ENCODE data around the gene CSTPP1.
"Not testable (repeated sequence)": the region's sequence is repeated elsewhere in the genome, so short reads cannot be mapped to it uniquely, and the experiment has no call there.

CSTPP1 gene

DNA sequence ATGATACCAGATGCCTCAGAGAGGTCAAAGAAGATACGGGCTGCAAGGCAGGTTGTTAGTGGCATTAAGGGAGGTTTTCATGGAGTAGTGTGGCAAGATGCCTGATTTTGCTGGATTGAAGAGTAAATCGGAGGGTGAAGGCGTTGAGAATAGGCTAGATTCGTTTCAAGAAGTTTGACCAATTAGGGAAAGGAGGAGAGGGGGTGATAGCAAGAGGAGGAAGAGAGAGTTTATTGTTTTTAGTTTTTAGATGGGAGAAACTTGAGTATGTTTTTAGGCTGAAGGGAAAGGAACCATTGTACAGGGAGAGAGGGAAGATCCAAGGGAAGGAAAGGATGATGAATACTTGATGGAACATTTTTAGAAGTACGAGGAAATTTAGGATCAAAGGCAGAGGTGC is 16.5 kb downstream of the CSTPP1 start:
- no peak for DNase-seq (ENCODE audit: low read depth)

DNA sequence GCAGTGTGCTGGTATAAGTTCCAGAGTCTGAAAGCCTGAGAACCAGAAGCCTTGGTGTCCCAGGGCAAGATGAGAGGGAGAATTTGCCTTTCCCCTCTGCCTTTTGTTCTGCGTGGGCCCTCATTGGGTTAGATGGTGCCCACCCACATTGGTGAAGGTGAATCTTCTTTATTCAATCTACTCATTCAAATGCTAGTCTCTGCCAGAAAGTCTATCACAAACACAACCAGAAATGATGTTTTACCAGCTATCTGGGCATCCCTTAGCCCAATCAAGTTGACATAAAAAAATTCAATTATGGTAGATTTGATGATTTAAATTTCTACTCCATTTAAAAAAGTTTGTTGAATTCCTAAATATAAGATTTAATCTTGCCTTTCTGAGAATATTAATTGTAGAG is 22.2 kb downstream of the CSTPP1 start:
- DNase-seq (ENCODE audit: low read depth): no peak

DNA sequence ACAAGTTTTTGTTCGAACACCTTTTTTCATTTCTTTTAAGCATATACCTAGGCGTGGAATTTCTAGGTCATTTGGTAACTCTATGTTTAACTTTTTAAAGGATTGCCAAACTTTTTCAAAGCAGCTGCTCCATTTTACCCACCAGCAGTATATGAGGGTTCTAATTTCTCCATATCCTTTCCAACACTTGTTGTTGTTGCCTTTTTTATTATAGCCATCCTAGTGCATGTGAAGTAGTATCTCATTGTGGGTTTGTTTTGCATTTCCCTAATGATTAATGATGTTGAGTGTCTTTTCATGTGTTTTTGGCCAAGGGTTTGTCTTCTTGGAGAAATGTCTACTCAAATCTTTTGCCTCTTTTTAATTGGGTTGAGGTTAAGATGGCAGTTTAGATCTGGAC is 24.5 kb downstream of the CSTPP1 start:
- DNase-seq (ENCODE audit: low read depth): no peak

DNA sequence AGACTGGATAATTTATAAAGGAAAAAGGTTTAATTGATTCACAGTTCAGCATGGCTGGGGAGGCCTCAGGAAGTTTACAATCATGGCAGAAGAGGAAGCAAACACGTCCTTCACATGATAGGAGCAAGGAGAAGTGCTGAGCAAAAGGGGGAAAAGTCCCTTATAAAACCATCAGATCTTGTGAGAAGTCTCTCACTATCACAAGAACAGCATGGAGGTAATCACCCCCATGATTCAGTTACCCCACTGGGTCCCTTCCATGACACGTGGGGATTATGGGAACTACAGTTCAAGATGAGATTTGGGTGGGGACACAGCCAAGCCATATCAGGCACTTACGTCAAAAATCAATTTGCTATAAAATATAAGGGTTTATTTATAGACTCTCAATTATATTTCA is 25.3 kb downstream of the CSTPP1 start:
- not testable (repeated sequence) for DNase-seq (ENCODE audit: low read depth)

DNA sequence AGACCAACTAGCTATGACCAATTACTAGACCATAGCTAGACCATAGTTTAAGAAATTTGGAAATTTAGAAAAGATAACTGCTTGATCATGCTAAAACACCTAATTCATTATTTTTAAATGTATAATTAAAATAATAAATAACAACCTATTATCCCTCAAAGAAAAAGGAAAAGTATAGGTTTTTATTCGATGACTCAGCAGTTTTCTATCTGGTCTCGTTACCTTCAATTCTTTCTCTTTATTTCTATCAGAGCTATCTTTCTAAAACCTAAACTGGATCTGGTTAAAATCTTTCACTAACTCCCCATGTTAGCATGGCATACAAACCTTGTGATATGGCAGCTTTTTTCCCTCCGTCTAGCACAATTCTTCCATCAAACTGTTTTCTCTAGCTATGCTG is 27.3 kb downstream of the CSTPP1 start:
- DNase-seq (ENCODE audit: low read depth): no peak

DNA sequence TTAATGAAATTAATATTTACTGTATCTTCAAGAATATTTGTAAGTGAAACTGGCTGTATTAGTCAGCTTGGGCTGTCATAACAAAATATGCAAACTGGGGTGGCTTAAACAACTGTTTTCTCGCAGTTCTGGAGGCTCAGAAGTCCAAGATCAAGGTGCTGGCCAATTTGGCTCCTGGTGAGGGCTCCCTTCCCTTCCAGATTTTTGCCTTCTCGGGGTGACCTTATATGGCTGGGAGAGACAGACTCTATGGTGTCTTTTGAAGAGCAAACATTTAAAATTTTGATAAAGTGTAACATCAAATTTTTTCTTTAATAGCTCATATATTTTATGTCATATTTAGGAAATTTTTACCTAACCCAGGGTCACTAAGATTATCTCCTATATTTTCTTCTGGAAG is 30.2 kb downstream of the CSTPP1 start:
- DNase-seq (ENCODE audit: low read depth): no peak

DNA sequence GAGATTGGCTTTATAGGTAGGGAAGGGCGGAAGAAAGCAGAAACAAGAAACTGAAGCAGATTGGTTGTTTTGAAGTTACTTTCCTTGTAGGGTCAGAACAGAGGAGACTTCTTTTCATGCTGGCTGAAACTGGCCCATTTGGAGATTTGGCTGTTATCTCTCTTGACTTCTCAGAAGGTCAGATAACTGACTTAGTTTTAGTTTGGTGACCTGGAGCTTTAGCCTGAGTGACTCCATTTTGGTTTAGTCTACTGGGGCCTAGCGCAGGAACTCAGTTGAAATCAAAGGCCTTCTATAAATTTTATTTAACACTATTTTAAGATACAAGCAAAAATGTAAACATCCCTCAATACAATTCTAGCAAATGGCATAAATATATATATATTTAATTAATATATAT is 31.4 kb downstream of the CSTPP1 start:
- no peak for DNase-seq (ENCODE audit: low read depth)

DNA sequence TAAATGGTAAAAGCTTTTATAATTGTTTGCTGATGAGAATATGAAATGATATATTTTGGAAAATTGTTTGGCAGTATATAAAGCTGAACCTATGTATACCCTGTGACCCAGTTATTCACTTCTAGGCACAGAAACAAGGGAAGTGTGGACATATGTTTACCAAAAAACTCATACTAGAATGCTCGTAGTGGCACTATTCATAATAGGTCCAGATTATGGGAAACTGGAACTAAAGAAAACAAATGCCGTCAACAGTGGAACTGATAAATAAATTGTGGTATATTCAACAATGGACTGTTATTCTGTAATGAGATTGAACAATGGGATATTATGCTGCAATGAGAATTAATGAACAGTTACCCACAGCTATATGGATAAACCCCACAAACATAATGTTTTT is 32.8 kb downstream of the CSTPP1 start:
- DNase-seq (ENCODE audit: low read depth): no peak

DNA sequence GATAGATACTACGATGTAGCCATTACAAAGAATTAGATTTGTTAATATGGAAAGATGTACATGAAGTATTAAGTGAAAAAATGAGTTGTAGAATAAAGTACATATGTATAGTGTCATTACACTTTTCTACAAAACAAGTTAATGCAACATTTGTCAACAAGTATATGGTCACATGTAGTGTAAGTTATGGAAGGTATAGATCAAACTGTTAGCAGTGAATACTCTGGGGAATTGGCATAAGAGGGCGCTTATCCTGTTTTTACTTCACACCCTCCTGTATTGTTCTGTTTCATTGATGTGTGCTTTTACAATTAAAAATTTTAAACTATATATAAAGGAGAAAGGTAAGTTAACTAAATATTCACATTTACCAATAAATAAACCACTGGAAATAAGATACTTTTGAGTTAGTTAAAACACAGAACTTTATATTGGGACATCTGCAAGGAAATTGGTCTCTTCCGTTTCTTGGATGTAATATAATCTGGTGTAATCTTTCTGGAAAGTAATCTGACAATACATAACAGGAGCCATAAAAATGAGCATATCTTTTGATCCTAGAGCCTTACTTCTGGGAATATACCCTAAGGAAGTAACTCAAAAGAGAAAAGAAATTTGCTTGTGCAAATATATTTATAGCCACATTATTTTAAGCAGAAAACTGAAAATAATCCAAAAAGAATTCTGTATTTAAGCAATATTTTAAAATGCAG is 34.5 kb downstream of the CSTPP1 start:
- no peak for DNase-seq (ENCODE audit: low read depth)

DNA sequence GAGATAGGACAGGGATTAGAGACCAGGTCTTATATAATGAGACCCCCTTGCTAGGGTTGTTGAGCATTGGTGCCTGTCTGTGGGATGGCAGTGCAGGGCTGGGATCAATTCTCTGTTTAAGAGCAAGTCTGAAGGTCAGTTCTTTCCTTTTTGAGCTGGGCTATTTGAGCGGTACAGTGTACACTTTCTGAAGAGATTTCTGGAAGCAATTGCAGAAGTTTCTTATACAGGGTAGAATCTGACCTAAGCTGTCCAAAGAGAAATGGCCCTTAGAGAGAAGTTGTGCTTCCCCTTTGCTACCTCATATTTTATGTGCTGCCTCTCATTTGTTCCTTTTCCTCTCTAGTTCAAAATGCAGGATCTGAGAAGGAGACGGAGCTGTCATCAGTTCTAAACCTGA is 35.8 kb downstream of the CSTPP1 start:
- DNase-seq (ENCODE audit: low read depth): no peak

DNA sequence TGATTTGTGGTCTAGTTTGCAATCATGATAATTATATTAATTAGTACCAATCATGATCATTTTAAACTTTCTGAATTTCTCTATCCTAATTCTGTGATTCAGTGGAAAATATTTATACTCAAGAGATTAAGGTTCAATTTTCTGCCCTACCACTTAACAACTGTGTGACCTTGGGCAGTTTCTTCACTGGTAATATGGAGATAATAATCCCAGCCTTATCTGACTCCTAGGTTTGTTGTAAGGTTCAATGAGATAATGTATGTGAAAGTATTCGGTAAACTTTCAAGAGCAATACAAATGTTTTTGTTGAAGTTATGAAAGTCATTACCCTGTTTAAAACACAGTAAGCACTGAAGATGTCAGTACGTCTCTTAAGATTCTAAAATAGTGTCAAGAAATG is 36.3 kb downstream of the CSTPP1 start:
- DNase-seq (ENCODE audit: low read depth): no peak

DNA sequence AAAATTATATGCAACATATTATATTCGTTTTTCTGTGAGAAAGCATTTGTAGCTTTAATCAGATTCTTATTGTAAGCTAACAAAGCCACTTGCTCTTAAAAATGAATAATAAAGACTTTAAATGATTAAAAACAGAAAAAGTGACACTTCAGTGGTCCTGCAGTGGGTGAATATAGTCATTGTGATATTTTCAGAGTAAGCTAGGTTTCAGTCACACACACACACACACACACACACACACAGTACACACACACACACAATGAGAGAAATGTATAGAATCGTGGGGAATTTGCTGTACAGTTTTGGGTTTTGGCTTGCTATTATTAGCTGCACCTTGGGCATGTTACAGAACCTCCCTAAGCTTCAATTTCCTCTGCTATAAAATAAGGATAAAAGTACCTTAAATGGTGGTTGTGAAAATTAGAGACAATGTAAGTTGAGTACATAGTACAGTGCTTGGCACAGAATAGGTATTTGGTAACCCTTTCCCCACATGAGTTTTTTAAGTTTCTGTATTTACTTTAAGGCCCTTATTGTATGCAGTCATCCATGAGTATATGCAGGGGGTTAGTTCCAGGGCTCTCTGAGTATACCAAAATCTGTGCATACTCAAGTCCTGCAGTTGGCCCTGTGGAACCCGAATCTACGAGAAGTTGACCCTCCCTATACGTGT is 39.8 kb downstream of the CSTPP1 start:
- no peak for DNase-seq (ENCODE audit: low read depth)

DNA sequence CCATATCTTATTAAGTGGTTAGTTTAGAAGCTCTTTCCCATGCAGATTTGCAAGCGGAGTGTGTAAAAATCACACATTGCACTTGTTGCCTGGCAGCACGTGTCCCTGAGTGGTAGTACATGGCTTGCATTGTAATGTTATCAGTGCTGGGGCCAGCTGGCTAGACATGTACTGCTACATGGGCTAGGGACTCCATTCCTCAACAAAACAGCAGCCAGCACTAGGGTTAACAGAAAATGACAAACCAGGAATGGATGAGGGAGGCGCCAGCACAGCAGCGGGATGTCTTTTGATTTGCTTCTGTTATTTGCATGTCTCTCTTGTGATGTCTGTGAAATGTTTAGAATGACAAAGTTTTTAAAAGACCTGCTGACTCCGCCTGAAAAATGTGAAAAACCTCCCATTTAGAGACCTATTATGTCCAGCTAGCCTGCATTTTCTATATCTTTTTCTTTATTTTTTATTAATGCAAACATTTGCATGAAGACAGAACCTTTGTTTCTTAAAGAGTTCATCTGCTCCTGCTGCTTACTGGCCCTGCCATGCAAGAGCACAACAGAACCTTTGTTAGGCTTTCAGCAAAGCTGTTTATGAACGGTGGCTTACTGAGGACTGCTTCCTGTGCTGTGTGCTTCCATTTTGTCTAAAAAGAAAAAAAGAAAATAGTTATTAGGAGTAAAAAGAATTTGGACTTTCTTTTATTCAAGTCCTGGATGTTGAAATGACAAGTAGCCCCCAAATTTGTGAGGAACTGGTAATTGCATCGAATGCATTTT is 40.7 kb downstream of the CSTPP1 start:
- no peak for DNase-seq (ENCODE audit: low read depth)

DNA sequence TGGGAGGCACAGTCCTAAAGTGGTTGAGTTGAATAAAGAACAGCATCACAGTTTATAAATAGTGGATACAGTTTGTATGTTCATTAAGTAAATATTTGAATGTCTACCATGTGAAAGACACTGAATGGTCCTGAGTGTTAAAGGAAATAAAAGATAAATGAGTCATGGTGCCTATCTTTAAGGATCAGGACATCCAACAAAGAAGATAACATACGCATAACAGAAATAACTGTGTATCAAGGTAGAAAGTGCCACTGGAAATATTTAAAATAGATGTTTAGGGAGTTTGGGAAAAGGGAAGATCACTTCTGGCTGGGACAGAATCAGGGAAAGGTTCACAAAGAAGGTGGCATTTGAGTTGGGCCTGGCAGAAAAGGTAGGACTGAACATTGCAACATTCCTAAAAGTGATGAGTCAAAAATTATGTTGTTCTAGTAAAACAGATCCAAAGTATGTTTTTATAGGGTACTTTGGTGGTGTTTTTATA is 41.5 kb downstream of the CSTPP1 start:
- DNase-seq (ENCODE audit: low read depth): no peak

DNA sequence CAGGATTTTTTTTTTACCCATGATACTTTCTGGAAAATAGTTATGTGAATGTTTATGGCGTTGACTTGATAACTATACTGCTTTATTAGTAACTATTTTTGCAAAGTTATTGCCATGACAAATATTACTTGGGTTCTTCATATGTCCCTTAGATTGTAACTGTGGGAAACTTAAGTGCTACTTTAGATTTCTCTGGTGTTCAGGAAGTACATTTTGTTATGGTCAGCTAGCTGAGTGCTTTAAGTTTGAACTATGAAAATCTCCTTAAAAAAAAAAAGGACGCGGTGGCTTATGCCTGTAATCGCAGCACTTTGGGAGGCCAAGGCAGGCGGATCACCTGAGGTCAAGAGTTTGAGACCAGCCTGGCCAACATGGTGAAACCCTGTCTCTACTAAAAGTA is 42.8 kb downstream of the CSTPP1 start:
- no peak for DNase-seq (ENCODE audit: low read depth)

DNA sequence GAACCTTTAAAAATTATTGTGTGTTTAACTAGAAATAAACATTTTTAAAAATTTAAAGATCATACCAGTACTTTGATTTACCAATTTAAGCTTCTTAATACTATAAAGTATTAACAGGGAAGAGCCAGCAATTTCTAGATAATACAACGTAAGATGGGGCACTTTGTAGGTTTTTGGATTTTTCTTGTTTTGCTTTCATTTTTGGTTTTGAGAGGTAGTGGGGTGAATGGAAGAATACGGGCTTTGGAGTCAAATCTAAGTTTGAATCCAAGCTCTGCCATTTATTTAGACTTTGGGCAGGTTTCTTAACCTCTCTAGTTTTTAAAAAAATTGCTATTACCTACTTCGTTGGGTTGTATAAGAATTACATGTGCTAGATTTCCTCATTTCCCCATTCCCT is 44.9 kb downstream of the CSTPP1 start:
- DNase-seq (ENCODE audit: low read depth): no peak

DNA sequence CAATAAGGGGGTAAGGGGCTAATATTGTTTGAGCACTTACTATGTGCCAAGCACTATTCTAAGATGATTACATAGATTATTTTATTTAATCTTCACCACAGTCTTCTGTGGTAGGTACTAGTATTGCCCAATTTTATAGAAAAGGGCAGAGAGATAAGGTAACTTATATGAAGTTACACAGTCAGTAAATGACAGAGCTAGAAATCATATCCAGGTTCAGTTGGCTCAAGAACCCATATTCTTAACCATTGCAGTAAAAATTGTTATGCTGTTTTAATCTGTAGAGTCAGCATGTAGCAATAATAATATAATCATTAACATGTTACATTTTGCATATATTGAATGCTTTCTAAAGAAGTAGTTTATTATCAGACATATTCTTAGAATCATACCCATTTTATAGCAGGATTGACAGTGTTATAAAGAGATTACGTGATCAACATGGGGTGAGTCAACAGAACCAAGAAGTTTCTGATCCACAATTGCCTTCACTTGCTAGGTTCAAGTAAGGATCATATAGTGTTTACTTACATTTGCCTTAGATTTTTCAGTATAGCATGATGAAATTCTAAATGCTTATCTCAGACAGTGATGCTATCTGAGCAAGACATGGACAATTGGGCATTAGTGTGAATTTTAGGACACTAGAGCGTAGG is 46.4 kb downstream of the CSTPP1 start:
- no peak for DNase-seq (ENCODE audit: low read depth)

DNA sequence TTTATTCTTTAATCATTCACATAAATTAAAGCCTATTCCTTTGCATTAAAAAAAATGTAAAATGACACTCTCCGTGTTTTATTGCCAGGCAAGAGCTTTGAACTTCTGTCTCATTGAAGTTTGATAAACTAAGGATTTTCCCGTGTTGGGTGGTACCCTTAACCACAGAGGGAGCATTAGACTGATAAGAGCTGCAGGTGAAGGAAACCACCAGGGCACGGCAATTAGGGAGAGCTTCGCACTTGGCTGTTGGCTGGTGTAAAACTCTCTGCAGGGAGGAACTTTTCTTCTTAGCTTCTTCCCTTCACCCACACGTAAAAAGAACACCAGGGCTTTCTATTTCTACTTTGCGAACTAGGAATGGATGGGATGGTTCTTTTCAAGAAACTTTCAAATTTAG is 47.0 kb downstream of the CSTPP1 start:
- DNase-seq (ENCODE audit: low read depth): no peak

DNA sequence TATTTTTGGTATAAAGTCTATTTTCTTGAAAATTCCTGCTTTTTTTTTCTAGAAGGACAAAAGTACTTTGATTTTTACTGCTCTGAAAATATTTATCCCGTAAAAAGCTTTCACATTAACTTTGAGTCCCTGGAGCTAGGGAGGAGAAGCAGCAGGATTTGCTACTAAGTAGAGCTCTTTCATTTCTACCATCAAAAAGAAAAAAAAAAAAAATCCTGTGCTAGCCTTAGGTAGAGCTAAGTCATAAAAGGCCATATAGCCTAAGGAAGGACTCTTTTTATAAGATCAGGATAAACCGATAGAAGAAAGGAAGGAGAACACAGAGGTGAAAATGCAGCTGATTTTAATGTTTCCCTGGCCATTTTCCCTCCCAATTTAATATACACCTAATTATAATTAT is 48.0 kb downstream of the CSTPP1 start:
- DNase-seq (ENCODE audit: low read depth): no peak

DNA sequence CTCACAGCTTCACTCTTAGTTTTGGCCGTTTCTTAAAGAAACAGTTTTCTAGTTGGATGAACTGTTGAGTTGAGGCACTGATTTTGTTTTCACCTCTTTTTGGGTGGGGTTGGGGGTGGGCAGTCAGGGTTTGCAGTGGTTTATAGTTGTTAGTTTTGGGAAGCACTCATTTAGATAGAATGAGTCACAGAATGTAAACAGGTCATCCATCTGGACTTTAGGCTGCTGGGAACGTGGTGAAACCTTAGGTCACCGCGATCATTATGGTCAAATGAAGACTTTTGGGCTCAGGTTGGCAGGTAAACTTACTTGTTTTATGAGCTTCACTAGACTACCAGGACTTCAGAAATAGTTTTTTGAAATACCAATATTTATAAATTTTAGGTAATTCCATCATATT is 48.4 kb downstream of the CSTPP1 start:
- DNase-seq (ENCODE audit: low read depth): no peak

DNA sequence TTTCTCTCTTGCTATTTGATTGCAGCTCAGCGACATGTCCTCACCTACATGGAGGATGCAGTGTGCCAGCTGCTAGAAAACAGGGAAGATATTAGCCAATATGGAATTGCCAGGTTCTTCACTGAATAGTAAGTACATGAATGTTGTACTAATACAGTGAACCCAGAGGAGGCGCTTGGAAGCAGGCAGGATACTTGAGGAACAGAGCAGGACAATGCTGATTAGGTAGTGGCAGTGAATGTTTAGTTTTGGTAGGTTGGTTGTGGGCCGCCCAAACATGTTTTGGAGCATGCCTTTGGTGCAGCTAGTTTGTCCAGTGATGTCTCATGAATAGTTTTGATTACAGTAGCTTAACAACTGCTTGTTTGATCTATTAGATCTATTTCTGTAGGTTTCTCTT is 50.6 kb downstream of the CSTPP1 start:
- DNase-seq (ENCODE audit: low read depth): no peak

DNA sequence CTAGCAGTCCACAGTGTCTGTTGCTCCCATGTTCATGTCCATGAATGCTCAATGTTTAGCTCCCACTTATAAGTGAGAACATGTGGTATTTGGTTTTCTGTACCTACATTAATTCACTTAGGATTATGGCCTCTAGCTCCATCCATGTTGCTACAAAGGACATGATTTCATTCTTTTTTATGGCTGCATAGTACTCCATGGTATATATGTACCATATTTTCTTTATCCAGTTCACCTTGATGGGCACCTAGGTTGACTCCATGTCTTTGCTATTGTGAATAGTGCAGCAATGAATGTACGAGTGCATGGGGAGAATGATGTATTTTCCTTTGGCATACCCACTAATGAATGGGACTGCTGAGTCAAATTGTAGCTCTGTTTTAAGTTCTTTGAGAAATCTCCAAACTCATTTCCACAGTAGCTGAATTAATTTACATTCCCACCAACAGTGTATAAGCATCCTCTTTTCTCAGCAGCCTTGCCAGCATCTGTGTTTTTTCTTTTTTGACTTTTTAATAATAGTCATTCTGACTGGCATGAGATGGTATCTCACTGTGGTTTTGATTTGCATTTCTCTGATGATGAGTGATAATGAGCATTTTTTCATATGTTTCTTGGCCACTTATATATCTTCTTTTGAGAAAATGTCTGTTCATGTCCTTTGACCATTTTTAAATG is 53.4 kb downstream of the CSTPP1 start:
- not testable (repeated sequence) for DNase-seq (ENCODE audit: low read depth)
